Occipital lobe (tissue), 2 donors: ENCODE measurements around the gene ZMYM5. TPM values are rescaled to one million over a fixed set of nuclear protein-coding genes. Genes with fewer than 3 reads are reported as not detected.
"Not testable (repeated sequence)": the region's sequence is repeated elsewhere in the genome, so short reads cannot be mapped to it uniquely, and the experiment has no call there.

ENCODE experiments used
- DNase-seq: peaks from one replicate; lab custom pipeline; 2025; lab: John Stamatoyannopoulos, UW
- total RNA-seq: library from RNA; depleted of rRNA; stranded (reverse); fragments of >200 nt; gene quantifications from one replicate; pipeline ENCODE4 v1.2.3, GENCODE V29; 2014

ZMYM5 gene
- 33.8 TPM for total RNA-seq

DNA sequence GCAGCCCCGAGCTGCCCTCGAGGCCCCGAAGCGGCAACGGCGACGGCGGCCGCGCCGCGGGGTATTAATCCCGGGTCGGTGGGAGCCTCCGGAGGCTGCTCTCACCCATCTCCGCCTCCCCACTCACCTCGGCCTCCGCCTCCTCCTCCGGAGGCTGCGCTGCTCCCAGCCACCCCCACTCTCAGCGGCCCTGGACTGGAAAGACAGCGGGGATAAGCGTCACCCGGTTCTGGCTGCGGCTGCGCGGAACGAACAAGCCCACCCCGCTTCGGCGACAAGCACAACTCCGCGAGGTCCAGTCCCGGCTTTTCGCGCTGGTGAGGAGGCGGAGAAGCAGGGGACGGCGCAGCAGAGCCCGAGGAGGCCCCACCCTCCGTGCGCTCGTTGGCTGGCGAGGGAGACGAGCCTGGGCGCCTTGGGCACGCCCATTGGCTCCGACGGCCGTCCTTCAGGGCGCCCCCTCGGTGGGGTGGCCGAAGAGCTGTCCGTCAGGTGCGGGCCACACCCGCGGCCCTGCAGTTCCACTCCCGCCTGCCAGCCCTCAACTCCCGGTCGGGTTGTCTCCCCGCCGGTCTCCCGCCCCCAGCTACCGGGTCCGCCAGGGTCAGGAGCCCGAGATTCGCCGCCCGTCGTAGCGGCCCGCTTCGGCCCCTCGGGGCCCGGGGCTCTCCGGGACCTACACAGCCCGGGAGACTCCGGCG, at the start of gene ZMYM5:
TSS of gene ZMYM5 (minus strand) at position 327 of the 701 bp plus-strand sequence. CDS start 11,469 bp downstream, outside the sequence.
- DNase-seq = peak; percentile 99

DNA sequence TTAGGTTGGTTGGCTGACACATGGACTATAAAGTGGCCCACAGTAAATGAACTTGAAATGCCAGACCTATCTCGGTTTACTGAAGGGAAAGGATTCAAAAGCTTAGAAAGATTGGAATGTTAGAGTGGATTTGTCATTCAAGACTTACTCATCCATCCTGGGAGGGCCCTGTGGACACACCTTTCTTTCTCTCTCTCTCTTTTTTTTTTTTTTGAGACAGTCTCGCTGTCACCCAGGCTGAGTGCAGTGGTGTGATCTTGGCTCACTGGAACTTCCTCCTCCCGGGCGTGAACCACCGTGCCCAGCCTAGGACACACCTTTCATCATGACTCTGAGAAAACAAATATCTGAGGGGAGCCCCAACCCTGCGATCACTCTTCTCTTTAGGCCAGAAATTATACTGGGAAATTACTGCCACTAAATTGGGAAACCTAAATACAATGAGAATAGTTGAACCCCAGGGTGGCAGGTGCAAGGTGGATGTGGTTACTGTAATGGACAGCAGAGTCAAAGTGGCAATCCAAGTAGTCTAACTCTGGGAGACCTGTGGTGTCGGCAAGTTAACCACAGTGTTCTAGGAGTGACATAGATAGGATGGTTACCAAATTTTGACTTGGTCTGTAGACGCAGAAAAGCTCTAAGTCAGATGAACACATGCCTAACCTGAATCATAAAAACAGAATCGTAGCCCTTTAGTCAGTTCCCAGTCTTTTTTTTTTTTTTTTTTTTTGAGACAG, 47.1 kb upstream of the ZMYM5 start:
- no peak for DNase-seq

DNA sequence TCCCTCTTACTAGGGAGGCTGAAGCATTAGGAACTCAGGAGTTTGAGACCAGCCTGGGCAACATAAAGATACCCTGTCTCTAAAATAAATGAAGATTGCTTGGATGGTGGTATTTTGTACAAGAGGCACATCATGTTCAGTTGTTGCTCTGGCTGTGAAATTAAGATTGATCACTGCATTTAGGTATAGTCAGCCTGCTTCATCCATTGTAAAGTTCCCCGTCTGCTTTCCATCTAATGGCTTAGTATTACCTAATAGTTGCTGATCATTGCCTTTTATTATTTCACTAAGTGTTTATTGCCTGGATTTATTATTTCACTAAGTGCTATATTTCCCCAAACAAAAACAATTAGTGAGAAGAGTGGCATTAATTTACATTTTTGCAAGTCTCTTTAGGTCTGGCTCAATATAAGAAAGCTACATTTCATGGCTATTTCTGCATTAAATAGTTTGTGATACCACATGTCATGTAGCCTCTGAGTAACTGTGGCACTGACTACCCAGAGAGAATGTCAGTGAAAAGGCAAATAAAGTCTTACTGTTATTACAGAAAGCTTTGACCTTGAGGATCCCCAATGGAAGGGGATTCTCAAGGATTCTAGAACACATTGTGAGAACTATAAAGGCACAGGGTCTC, 45.0 kb upstream of the ZMYM5 start:
- no peak for DNase-seq

DNA sequence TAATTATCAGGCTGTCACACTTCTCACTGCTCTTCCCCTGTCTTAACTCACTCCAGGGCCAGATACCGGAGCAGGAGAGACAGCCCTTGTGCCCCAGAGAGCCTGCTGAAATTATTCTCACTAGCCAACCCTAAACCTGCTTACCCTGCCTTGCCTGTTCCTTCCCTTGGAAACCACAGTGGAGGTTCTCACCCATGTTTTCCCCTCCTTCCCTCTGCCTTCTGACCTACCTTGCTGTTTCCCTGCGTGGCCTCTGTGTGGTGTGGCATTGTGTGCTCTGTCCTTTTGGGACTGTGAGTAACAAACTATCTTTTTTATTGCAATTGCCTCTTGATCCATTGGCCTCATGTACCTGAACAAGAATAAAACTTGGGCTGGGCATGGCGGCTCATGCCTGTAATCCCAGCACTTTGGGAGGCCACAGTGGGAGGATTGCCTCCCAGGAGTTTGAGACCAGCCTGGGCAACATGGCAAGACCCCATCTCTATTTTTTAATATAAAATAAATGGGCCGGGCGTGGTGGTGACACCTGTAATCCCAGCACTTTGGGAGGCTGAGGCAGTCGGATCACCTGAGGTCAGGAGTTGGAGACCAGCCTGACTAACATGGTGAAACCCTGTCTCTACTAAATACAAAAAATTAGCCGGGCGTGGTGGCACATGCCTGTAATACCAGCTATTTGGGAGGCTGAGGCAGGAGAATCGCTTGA, 42.2 kb upstream of the ZMYM5 start:
- DNase-seq = not testable (repeated sequence)

DNA sequence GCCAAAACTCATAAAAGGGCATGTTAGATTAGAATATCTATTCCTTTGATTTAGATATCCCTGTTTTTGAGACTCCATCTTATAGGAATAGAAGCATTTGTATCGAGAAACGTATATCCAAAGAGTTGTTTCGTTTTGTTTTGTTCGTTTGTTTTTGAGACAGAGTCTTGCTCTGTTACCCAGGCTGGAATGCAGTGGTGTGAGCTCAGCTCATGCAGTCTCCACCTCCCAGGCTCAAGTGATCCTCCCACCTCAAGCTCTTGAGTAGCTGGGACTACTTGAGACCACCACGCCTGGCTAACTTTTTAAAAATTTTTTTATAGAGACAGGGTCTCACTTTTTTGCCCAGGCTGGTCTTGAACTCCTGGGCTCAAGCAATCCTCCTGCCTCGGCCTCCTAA, 26.6 kb upstream of the ZMYM5 start:
- no peak for DNase-seq

DNA sequence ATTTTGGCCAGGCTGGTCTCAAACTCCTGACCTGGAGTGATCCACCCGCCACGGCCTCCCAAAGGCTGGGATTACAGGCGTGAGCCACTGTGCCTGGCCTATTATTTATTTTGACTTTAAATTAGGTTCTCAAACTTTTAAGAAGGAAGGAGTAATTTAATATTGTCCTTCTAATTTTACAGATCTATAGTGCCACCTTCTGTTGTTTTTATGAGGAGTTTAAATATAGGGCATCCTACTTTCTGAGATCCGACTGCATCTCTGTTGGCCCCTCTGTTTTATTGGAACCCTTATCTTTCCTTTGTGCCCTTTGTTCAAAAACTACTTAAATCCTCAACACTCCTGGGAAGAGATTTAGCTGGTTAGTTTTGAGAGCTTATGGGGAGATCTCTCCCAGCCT, 25.4 kb upstream of the ZMYM5 start:
- DNase-seq = no peak

DNA sequence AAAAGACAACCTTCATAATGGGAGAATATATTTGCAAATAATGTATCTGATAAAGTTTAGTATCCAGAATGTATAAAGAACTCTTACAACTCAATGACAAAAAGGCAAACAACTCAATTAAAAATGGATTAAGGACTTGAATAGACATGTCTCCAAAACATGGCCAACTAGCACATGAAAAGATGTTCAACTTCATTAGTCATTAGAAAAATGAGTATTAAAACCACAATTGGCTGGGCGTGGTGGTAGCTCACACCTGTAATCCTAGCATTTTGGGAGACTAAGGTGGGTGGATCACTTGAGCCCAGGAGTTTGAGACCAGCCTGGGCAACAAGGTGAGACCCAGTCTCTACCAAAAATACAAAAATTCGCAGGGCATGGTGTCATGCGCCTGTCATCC, 18.8 kb upstream of the ZMYM5 start:
- no peak for DNase-seq

GRCh38 chr13:19881641-19882040, 18.2 kb upstream of the ZMYM5 start:
- no peak for DNase-seq

GRCh38 chr13:19864746-19865309, 1.4 kb upstream of the ZMYM5 start:
- no peak for DNase-seq

- peak; percentile 73 for DNase-seq
These were observed 736 bp upstream of the ZMYM5 start for GRCh38 chr13:19864024-19864745.

- DNase-seq = peak; percentile 5
These were observed 752 bp downstream of the ZMYM5 start for GRCh38 chr13:19862481-19863313.

GRCh38 chr13:19861762-19862161, 1.7 kb downstream of the ZMYM5 start:
- DNase-seq = no peak

GRCh38 chr13:19860884-19861655, 2.4 kb downstream of the ZMYM5 start:
- peak; percentile 1 for DNase-seq

- not testable (repeated sequence) for DNase-seq
These were observed 5.8 kb downstream of the ZMYM5 start for GRCh38 chr13:19857637-19858036.

DNA sequence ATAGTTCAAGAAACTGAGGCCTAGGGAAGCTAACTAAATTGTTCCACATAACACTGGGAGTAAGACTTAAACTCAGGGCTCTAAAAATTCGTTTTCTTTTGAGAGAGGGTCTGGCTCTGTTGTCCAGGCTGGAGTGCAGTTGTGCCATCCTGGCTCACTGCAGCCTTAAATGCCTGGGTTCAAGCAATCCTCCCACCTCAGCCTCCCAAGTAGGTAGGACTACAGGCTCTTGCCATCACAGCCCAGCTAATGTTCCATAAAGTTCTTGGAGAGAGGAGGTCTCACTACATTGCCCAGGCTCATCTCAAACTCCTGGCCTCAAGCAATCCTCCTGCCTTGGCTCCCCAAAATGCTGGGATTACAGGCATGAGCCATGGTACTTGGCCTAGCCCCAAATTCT, 10.7 kb downstream of the ZMYM5 start:
- no peak for DNase-seq

GRCh38 chr13:19845758-19846157, 17.7 kb downstream of the ZMYM5 start:
- peak; percentile 5 for DNase-seq

DNA sequence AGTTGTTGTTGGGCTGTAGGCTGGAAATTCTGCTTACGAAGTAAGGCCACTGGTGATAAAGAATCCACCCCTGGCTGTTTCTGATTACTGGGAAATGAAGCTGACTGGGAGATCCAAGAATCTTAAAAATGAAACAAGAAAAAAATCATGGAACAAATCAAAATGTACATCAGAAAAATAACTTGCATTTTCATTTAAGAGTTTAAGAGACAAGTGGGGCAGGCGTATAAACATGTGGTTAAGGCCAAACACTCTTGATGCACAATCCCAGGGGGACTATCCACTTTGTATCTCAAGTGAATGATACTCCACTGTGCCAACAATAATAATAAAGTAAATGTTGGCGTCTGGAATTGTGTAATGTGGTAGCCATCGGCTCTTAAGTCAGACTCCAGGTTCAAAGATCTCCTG, 24.6 kb downstream of the ZMYM5 start:
- DNase-seq = no peak

DNA sequence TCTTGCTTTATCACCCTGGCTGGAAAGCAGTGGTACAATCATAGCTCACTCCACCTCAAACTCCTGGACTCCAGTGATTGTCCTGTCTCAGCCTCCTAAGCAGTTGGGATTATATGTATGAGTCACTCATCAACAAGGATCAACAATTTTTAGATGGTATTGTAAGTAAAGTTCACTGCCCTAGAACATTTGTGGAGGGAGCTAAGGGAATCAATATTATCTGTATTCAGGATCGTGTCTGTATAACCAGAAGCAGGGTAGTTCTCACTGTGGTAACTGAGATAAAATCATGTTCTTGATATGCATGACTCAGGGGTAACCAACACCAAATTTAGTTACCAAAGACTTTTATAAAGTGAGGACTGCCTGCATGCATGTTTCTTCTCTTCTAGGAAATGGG, 27.0 kb downstream of the ZMYM5 start:
- DNase-seq = no peak

DNA sequence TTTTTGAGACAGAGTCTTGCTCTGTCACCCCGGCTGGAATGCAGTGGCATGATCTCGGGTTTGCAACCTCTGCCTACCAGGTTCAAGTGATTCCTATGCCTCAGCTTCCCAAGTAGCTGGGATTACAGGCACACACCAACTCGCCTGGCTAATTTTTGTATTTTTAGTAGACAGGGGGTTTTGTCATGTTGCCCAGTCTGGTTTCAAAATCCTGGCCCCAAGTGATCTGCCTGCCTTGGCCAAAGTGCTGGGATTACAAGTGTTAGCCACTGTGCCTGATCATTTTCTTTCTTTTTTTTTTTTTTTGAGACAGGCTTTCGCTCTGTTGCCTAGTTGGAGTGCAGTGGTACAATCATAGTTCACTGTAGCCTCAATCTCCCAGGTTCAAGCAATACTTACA, 28.7 kb downstream of the ZMYM5 start:
- DNase-seq = no peak
